MCF 10A (cell line): ENCODE measurements around the gene PMP22. TPM values are rescaled to one million over a fixed set of nuclear protein-coding genes. Genes with fewer than 3 reads are reported as not detected.

Source experiments
- BruUV-seq: library from RNA; stranded (reverse); fragments of 400-500 nt; replicated peaks from 2 replicates; lab custom pipeline; 2021; lab: Mats Ljungman, UMichigan
- CTCF ChIA-PET: fragments of 300-600 bp; sonication (Branson Sonifier 250); formaldehyde crosslinking; extraction: SDS; loops from one replicate; lab custom pipeline; 2021; ENCODE audit warnings: antibody characterized with exemption, inconsistent platforms; lab: Yijun Ruan, JAX
- POLR2A ChIA-PET: fragments of 300-600, 350-650 bp; sonication (Branson Sonifier 250); formaldehyde crosslinking; extraction: SDS; loops from one replicate; lab custom pipeline; 2020; ENCODE audit warnings: antibody characterized with exemption, inconsistent platforms; lab: Yijun Ruan, JAX
- DNase-seq: peaks from one replicate; pipeline ENCODE4 v3.0.0-alpha.2; 2018; ENCODE audit not compliant: unreplicated experiment
- H3K27ac Mint-ChIP-seq: one replicate; pipeline ENCODE4 v1.8.0; 2022; ENCODE audit warnings: mild to moderate bottlenecking, low read depth, mixed read lengths; ENCODE audit not compliant: unreplicated experiment
- H3K27me3 Mint-ChIP-seq: one replicate; pipeline ENCODE4 v1.8.0; 2022; ENCODE audit warnings: mixed read lengths; ENCODE audit not compliant: insufficient read depth, unreplicated experiment
- H3K36me3 Mint-ChIP-seq: one replicate; pipeline ENCODE4 v1.8.0; 2022; ENCODE audit warnings: mild to moderate bottlenecking, moderate library complexity, mixed read lengths; ENCODE audit not compliant: insufficient read depth, unreplicated experiment
- H3K4me1 Mint-ChIP-seq: one replicate; pipeline ENCODE4 v1.8.0; 2022; ENCODE audit warnings: mixed read lengths; ENCODE audit not compliant: insufficient read depth, unreplicated experiment
- H3K4me3 Mint-ChIP-seq: one replicate; pipeline ENCODE4 v1.8.0; 2022; ENCODE audit warnings: mild to moderate bottlenecking, moderate library complexity, mixed read lengths; ENCODE audit not compliant: unreplicated experiment
- H3K9me3 Mint-ChIP-seq: one replicate; pipeline ENCODE4 v1.8.0; 2022; ENCODE audit warnings: mixed read lengths; ENCODE audit not compliant: unreplicated experiment
- CTCF ChIP-seq: fragments of 200-600 bp; IDR thresholded peaks from one replicate; pipeline ENCODE4 v1.8.0; 2022; ENCODE audit warnings: antibody characterized with exemption, mild to moderate bottlenecking; ENCODE audit not compliant: unreplicated experiment
- intact Hi-C: fragments of 100-400 bp; cut with micrococcal nuclease; formaldehyde crosslinking; loops from 2 replicates; pipeline ENCODE4 v1.14.1; 2022
- total RNA-seq: library from RNA; stranded (reverse); gene quantifications from 2 replicates; pipeline ENCODE4 v1.2.3, GENCODE V29; 2022

PMP22 gene
- total RNA-seq, 1 experiment from 2014 or later: 0.44 TPM

GRCh38 chr17:15309236-15309635 is 44.1 kb upstream of the PMP22 start:
- POLR2A ChIA-PET: no interaction called here
- no peak for TF ChIP-seq CTCF

GRCh38 chr17:15308758-15309157 is 43.6 kb upstream of the PMP22 start:
- no peak for TF ChIP-seq CTCF
- Mint-ChIP-seq H3K27me3 (no peaks in the 10 kb centered on the region), H3K27ac (no peak overlapping the region), H3K4me1 (no peaks in the 10 kb centered on the region), H3K9me3 (no peaks in the 10 kb centered on the region), H3K4me3 (no peak overlapping the region), H3K36me3 (no peaks in the 10 kb centered on the region)
- no TSS peak for BruUV-seq
- DNase-seq: no peak
- ChIA-PET POLR2A (no interaction called here), CTCF (no interaction called here)
- intact Hi-C loops: no loop called here

More at GRCh38 chr17:15309236-15309635, 44.1 kb upstream of the PMP22 start:
- no peak overlapping the region for H3K4me3 Mint-ChIP-seq
- H3K27me3 Mint-ChIP-seq: peaks cover 4% of the 10 kb centered on the region
- no TSS peak for BruUV-seq
- no peak overlapping the region for H3K27ac Mint-ChIP-seq
- H3K9me3 Mint-ChIP-seq: no peaks in the 10 kb centered on the region
- intact Hi-C loops: no loop called here
- DNase-seq: no peak
- H3K36me3 Mint-ChIP-seq: no peaks in the 10 kb centered on the region
- H3K4me1 Mint-ChIP-seq: no peaks in the 10 kb centered on the region
- CTCF ChIA-PET: interaction anchor here (0.6 kb wide), 1 partner anchor 971 kb away, joined by 4 read pairs; no protein-coding TSS in a partner anchor

- H3K27ac Mint-ChIP-seq: no peak overlapping the region
- CTCF ChIA-PET: interaction anchor here (0.7 kb wide), 1 partner anchor 106 kb away, joined by 3 read pairs; no protein-coding TSS in a partner anchor
Observed at GRCh38 chr17:15307710-15308111, 42.6 kb upstream of the PMP22 start.

GRCh38 chr17:15303851-15304250 is 38.7 kb upstream of the PMP22 start:
- no TSS peak for BruUV-seq
- intact Hi-C loops: no loop called here
- Mint-ChIP-seq H3K27me3 (peaks cover 29% of the 10 kb centered on the region), H3K4me1 (no peaks in the 10 kb centered on the region), H3K9me3 (no peaks in the 10 kb centered on the region), H3K36me3 (no peaks in the 10 kb centered on the region), H3K4me3 (no peak overlapping the region), H3K27ac (no peak overlapping the region)
- ChIA-PET CTCF (no interaction called here), POLR2A (no interaction called here)
- no peak for DNase-seq
- TF ChIP-seq CTCF: no peak

More at GRCh38 chr17:15307710-15308111, 42.6 kb upstream of the PMP22 start:
- Mint-ChIP-seq H3K27me3 (peaks cover 4% of the 10 kb centered on the region), H3K9me3 (no peaks in the 10 kb centered on the region), H3K4me3 (no peak overlapping the region), H3K36me3 (no peaks in the 10 kb centered on the region), H3K4me1 (no peaks in the 10 kb centered on the region)
- no TSS peak for BruUV-seq
- no peak for DNase-seq
- TF ChIP-seq CTCF: no peak
- intact Hi-C loops: no loop called here
- POLR2A ChIA-PET: no interaction called here
